ENCODE data around the gene TTC7B.

DNA sequence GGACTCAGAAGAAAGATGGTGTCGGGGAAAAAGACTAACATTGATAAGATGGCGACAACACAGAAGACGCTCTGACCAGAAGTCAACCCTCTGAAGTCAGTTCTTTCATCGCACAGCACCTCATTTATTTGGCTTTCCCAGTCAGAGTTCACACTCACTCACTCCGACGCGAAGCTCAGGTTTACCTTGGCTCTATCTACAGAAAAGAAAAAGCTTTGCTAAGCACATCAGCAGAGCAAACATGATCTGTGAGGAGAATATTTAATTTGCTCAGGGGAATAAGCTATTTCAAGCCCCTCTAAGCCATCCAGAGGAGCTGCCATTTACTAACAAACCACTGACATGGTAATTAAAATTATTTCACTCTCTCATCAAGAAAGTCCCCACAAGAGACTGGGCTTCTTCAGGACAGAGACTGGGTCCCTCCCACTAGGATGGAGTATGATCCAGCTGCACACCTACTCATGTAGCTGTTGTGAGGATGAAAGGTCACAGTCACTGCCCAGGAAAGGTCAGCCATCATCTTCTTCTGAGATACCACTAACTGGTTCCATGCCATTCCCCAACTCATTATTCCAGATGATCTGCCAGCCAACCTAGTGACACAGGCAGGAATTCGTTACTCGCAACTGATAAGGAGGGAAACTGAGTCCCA is 111.4 kb downstream of the TTC7B start:
- TF ChIP-seq, protein P1, sequence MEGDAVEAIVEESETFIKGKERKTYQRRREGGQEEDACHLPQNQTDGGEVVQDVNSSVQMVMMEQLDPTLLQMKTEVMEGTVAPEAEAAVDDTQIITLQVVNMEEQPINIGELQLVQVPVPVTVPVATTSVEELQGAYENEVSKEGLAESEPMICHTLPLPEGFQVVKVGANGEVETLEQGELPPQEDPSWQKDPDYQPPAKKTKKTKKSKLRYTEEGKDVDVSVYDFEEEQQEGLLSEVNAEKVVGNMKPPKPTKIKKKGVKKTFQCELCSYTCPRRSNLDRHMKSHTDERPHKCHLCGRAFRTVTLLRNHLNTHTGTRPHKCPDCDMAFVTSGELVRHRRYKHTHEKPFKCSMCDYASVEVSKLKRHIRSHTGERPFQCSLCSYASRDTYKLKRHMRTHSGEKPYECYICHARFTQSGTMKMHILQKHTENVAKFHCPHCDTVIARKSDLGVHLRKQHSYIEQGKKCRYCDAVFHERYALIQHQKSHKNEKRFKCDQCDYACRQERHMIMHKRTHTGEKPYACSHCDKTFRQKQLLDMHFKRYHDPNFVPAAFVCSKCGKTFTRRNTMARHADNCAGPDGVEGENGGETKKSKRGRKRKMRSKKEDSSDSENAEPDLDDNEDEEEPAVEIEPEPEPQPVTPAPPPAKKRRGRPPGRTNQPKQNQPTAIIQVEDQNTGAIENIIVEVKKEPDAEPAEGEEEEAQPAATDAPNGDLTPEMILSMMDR (IDR thresholded peaks at IDR 0.05; ENCODE audit: insufficient read depth, low read length): no peak
- TF ChIP-seq GABPA (IDR thresholded peaks at IDR 0.05; ENCODE audit: low read depth) (no peak), POLR2AphosphoS5 (IDR thresholded peaks at IDR 0.05; ENCODE audit: low read depth) (no peak), SPI1 (IDR thresholded peaks at IDR 0.05; ENCODE audit: borderline replicate concordance, low read depth) (no peak)
- TF ChIP-seq, protein P2, sequence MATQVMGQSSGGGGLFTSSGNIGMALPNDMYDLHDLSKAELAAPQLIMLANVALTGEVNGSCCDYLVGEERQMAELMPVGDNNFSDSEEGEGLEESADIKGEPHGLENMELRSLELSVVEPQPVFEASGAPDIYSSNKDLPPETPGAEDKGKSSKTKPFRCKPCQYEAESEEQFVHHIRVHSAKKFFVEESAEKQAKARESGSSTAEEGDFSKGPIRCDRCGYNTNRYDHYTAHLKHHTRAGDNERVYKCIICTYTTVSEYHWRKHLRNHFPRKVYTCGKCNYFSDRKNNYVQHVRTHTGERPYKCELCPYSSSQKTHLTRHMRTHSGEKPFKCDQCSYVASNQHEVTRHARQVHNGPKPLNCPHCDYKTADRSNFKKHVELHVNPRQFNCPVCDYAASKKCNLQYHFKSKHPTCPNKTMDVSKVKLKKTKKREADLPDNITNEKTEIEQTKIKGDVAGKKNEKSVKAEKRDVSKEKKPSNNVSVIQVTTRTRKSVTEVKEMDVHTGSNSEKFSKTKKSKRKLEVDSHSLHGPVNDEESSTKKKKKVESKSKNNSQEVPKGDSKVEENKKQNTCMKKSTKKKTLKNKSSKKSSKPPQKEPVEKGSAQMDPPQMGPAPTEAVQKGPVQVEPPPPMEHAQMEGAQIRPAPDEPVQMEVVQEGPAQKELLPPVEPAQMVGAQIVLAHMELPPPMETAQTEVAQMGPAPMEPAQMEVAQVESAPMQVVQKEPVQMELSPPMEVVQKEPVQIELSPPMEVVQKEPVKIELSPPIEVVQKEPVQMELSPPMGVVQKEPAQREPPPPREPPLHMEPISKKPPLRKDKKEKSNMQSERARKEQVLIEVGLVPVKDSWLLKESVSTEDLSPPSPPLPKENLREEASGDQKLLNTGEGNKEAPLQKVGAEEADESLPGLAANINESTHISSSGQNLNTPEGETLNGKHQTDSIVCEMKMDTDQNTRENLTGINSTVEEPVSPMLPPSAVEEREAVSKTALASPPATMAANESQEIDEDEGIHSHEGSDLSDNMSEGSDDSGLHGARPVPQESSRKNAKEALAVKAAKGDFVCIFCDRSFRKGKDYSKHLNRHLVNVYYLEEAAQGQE (IDR thresholded peaks at IDR 0.05; ENCODE audit: insufficient replicate concordance, low read depth): no peak

Data from HL-60 (cell line).